ENCODE data around the gene SLC16A3.

GRCh38 chr17:82217120-82217529, 11.7 kb upstream of the SLC16A3 start:
- TF ChIP-seq ARNTL (CRISPR knock-in tag; IDR thresholded peaks at IDR 0.05; ENCODE audit: borderline replicate concordance, low read depth) (no peak), CSDC2 (CRISPR knock-in tag; IDR thresholded peaks at IDR 0.05) (no peak), RARB (CRISPR knock-in tag; IDR thresholded peaks at IDR 0.05) (no peak), ZFP30 (CRISPR knock-in tag; IDR thresholded peaks at IDR 0.05) (no peak)
- TF ChIP-seq, protein P1, sequence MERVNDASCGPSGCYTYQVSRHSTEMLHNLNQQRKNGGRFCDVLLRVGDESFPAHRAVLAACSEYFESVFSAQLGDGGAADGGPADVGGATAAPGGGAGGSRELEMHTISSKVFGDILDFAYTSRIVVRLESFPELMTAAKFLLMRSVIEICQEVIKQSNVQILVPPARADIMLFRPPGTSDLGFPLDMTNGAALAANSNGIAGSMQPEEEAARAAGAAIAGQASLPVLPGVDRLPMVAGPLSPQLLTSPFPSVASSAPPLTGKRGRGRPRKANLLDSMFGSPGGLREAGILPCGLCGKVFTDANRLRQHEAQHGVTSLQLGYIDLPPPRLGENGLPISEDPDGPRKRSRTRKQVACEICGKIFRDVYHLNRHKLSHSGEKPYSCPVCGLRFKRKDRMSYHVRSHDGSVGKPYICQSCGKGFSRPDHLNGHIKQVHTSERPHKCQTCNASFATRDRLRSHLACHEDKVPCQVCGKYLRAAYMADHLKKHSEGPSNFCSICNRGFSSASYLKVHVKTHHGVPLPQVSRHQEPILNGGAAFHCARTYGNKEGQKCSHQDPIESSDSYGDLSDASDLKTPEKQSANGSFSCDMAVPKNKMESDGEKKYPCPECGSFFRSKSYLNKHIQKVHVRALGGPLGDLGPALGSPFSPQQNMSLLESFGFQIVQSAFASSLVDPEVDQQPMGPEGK (CRISPR knock-in tag; IDR thresholded peaks at IDR 0.05; ENCODE audit: borderline replicate concordance) = no peak
- TF ChIP-seq, protein P2, sequence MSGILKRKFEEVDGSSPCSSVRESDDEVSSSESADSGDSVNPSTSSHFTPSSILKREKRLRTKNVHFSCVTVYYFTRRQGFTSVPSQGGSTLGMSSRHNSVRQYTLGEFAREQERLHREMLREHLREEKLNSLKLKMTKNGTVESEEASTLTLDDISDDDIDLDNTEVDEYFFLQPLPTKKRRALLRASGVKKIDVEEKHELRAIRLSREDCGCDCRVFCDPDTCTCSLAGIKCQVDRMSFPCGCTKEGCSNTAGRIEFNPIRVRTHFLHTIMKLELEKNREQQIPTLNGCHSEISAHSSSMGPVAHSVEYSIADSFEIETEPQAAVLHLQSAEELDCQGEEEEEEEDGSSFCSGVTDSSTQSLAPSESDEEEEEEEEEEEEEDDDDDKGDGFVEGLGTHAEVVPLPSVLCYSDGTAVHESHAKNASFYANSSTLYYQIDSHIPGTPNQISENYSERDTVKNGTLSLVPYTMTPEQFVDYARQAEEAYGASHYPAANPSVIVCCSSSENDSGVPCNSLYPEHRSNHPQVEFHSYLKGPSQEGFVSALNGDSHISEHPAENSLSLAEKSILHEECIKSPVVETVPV (CRISPR knock-in tag; IDR thresholded peaks at IDR 0.05) = no peak
